Gastrocnemius medialis (tissue), 4 donors: ENCODE data around the gene BIK. TPM values are rescaled to one million over a fixed set of nuclear protein-coding genes. Genes with fewer than 3 reads are reported as not detected.

Source experiments
- ATAC-seq, 2 donors: fragments of 150-250 bp; one replicate each; pipeline ENCODE4 v1.9.1; 2016
- DNase-seq, 2 donors: peaks; one replicate each; pipeline ENCODE4 v3.0.0-alpha.2; 2019
- H3K27ac ChIP-seq, 4 donors: fragments of 200-600 bp; sonication (generic); 1 replicate in 1 of 4; 2 replicates in 3 of 4; pipeline ENCODE4 v1.5.1; 2016 to 2018; ENCODE audit warnings: mild to moderate bottlenecking in 2 of 4, moderate library complexity in 1 of 4
- H3K27me3 ChIP-seq, 3 donors: fragments of 200-600 bp; sonication (generic) in 2 of 3; 1 replicate in 1 of 3; 2 replicates in 2 of 3; pipeline versions ENCODE4 v1.5.1 to v1.6.0; 2016 to 2019; ENCODE audit warnings: mild to moderate bottlenecking in 1 of 3, moderate library complexity in 1 of 3
- H3K36me3 ChIP-seq, 2 donors: fragments of 200-600 bp; sonication (generic) in 1 of 2; one replicate each; pipeline ENCODE4 v1.5.1; 2017 to 2018
- H3K4me1 ChIP-seq, 2 donors: fragments of 200-600 bp; sonication (generic) in 1 of 2; one replicate each; pipeline ENCODE4 v1.5.1; 2016 to 2017; ENCODE audit warnings: mild to moderate bottlenecking in 2 of 2
- H3K4me3 ChIP-seq, 4 donors: fragments of 200-600 bp; sonication (generic) in 3 of 4; 1 replicate in 1 of 4; 2 replicates in 3 of 4; pipeline ENCODE4 v1.5.1; 2016 to 2019; ENCODE audit warnings: mild to moderate bottlenecking in 2 of 4
- H3K9me3 ChIP-seq, 3 donors: fragments of 200-600 bp; sonication (generic) in 2 of 3; 1 replicate in 1 of 3; 2 replicates in 2 of 3; pipeline ENCODE4 v1.5.1; 2016 to 2019
- CTCF ChIP-seq, 5 experiments: fragments of 450-650 bp in 3 of 5; fragments of 200-600 bp in 2 of 5; sonication (generic) in 2 of 5; IDR thresholded peaks in 4 of 5; conservative IDR thresholded peaks in 1 of 5; 1 replicate in 4 of 5; 2 replicates in 1 of 5; pipeline ENCODE4 v1.5.1; 2016 to 2019; ENCODE audit warnings: antibody characterized with exemption in 5 of 5, mild to moderate bottlenecking in 3 of 5, moderate library complexity in 3 of 5
- POLR2A ChIP-seq, 2 donors: fragments of 450-650 bp; IDR thresholded peaks; one replicate each; pipeline ENCODE4 v1.6.1; 2017; ENCODE audit warnings: antibody characterized with exemption in 2 of 2, mild to moderate bottlenecking in 2 of 2, moderate library complexity in 2 of 2
- in situ Hi-C, 4 donors: fragments of 200-750 bp; cut with MboI; loops; one replicate each; pipeline versions ENCODE4 v1.15.0 to v1.8.0; 2017; ENCODE audit warnings: low sequenced_read_pairs in 4 of 4
- intact Hi-C: fragments of 100-400 bp; cut with DNase I; formaldehyde crosslinking; loops from one replicate; pipeline ENCODE4 v1.15.1; 2023; ENCODE audit warnings: low total_unique reads
- total RNA-seq, 4 donors: library from RNA; depleted of rRNA; stranded (reverse); fragments of >200 nt; gene quantifications; one replicate each; pipeline versions ENCODE4 v1.1.0 to v1.2.3, GENCODE V29; 2016

BIK gene
- total RNA-seq, 4 donors from 2014 or later = not detected

- TF ChIP-seq POLR2A (IDR thresholded peaks at IDR 0.05) (no peak), CTCF (IDR thresholded peaks at IDR 0.05 in 4 of 5, conservative IDR thresholded peaks at IDR 0.05 in 1 of 5) (no peak)
- Histone ChIP-seq H3K9me3 (no peaks in the 10 kb centered on the region), H3K4me3 (no peak overlapping the region), H3K36me3 (peaks cover 0 to 60% of the 10 kb centered on the region in 2 donors), H3K27ac (no peak overlapping the region), H3K4me1 (no peaks in the 10 kb centered on the region), H3K27me3 (no peaks in the 10 kb centered on the region)
- ATAC-seq = no peak
- in situ Hi-C loops (no loop called here), intact Hi-C loops (no loop called here)
- DNase-seq = no peak
These were observed 59.6 kb downstream of the BIK start for GRCh38 chr22:43170131-43170480.

DNA sequence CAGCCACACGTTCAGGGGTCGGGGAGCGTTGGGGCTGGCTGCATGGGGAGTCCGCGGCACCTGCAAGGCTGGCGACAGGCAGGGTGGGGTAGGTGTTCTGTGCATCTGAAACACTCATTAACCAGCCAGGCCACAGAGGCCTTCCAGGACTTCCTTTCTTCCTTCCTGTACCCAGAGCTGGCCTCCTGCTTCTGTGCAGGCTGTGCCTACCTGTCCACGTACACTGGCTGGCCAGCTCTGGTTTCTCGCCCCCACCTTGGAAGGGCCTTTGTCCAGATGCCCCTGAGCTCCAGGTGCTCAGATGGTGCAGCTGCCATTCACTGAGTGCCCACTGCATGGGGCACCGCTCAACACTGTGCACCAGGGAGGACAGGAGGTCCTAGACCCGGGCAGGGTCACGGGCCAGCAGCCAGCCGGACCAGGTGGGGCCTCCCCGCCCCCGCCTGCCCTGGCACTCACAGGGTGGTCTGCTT, 60.5 kb downstream of the BIK start:
- ATAC-seq (no peak), DNase-seq (no peak)
- intact Hi-C loops (no loop called here), in situ Hi-C loops (no loop called here)
- peaks cover 0 to 68% of the 10 kb centered on the region in 2 donors for H3K36me3 ChIP-seq
- H3K4me1 ChIP-seq = no peaks in the 10 kb centered on the region
- H3K4me3 ChIP-seq = no peak overlapping the region
- H3K27me3 ChIP-seq = no peaks in the 10 kb centered on the region
- TF ChIP-seq POLR2A (IDR thresholded peaks at IDR 0.05) (no peak), CTCF (IDR thresholded peaks at IDR 0.05 in 4 of 5, conservative IDR thresholded peaks at IDR 0.05 in 1 of 5) (no peak)
- H3K9me3 ChIP-seq = no peaks in the 10 kb centered on the region
- no peak overlapping the region for H3K27ac ChIP-seq

- H3K36me3 ChIP-seq = peaks cover 0 to 70% of the 10 kb centered on the region in 2 donors
- DNase-seq (no peak), ATAC-seq (no peak)
- H3K4me3 ChIP-seq = no peak overlapping the region
- in situ Hi-C loops = no loop called here
- H3K27ac ChIP-seq = no peak overlapping the region
- H3K27me3 ChIP-seq = no peaks in the 10 kb centered on the region
- intact Hi-C loops = no loop called here
- TF ChIP-seq POLR2A (IDR thresholded peaks at IDR 0.05) = no peak
- TF ChIP-seq CTCF (IDR thresholded peaks at IDR 0.05 in 4 of 5, conservative IDR thresholded peaks at IDR 0.05 in 1 of 5) = no peak
- no peaks in the 10 kb centered on the region for H3K4me1 ChIP-seq
- H3K9me3 ChIP-seq = no peaks in the 10 kb centered on the region
These were observed 61.1 kb downstream of the BIK start for GRCh38 chr22:43171607-43172006.

DNA sequence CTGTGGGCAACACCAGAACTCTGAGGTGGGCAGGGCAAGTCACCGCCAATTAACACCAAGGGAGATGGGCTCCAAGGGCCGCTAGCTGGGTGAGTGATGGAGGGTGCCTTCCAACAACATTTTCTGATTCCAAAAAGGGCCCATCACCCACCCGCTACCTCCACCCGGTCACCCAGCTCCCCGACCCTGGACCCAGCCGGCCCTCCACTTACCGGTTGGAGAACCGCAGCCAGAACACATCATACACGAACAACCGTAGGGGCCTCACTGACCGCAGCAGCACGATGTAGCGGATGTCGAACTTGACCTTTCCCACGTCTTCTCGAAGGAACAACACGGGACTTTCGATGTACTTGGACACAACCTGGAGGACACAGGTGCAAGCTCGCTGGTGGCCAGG, 61.6 kb downstream of the BIK start:
- in situ Hi-C loops (no loop called here), intact Hi-C loops (no loop called here)
- H3K27me3 ChIP-seq = no peaks in the 10 kb centered on the region
- no peaks in the 10 kb centered on the region for H3K4me1 ChIP-seq
- no peaks in the 10 kb centered on the region for H3K9me3 ChIP-seq
- DNase-seq = no peak
- no peak overlapping the region for H3K27ac ChIP-seq
- no peak overlapping the region for H3K4me3 ChIP-seq
- peaks cover 0 to 70% of the 10 kb centered on the region in 2 donors for H3K36me3 ChIP-seq
- TF ChIP-seq CTCF (IDR thresholded peaks at IDR 0.05 in 4 of 5, conservative IDR thresholded peaks at IDR 0.05 in 1 of 5) (no peak), POLR2A (IDR thresholded peaks at IDR 0.05) (no peak)
- ATAC-seq = no peak

DNA sequence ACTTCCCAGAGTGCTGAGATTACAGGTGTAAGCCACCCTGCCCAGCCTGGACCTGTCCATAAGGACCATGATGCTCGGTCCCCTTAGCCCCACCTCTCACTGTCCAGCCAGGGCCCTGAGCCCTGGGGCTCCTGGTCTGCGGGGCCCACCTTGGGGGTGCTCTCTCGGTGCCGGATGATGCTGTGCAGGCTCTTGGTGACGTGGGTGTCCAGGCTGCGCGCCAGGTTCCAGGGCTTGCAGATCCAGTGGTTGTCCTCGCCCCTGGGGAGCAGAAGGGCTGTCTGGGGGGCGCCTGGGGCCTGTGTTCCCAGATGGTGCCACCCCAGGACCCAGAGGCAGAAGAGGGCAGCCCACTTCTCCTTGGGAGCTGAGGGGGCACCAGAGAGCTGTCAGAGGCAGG, 63.0 kb downstream of the BIK start:
- Histone ChIP-seq H3K27ac (no peak overlapping the region), H3K9me3 (no peaks in the 10 kb centered on the region), H3K36me3 (peaks cover 0 to 63% of the 10 kb centered on the region in 2 donors), H3K27me3 (no peaks in the 10 kb centered on the region), H3K4me3 (no peak overlapping the region), H3K4me1 (no peaks in the 10 kb centered on the region)
- in situ Hi-C loops = no loop called here
- intact Hi-C loops = no loop called here
- ATAC-seq (no peak), DNase-seq (no peak)
- TF ChIP-seq POLR2A (IDR thresholded peaks at IDR 0.05) (no peak), CTCF (IDR thresholded peaks at IDR 0.05 in 4 of 5, conservative IDR thresholded peaks at IDR 0.05 in 1 of 5) (no peak)
